Fibroblast of lung (primary cell): ENCODE data around the gene SAFB2. TPM values are rescaled to one million over a fixed set of nuclear protein-coding genes. Genes with fewer than 3 reads are reported as not detected.

ENCODE experiments used
- DNase-seq, 2 donors: peaks; one replicate each; pipeline versions ENCODE4 v3.0.0 to v3.0.0-alpha.2; 2010; ENCODE audit warnings: low read depth in 2 of 2
- H2AFZ ChIP-seq: 2 replicates; pipeline ENCODE4 v1.5.1; 2012; ENCODE audit warnings: low read length, control low read depth, inconsistent platforms
- H3K27ac ChIP-seq: 2 replicates; pipeline ENCODE4 v1.5.1; 2011; ENCODE audit warnings: low read length, control low read depth; ENCODE audit not compliant: insufficient read depth
- H3K27me3 ChIP-seq: 2 replicates; pipeline ENCODE4 v1.5.1; 2011; ENCODE audit warnings: mild to moderate bottlenecking, low read length; ENCODE audit not compliant: control insufficient read depth, insufficient read depth
- H3K36me3 ChIP-seq: 2 replicates; pipeline ENCODE4 v1.5.1; 2011; ENCODE audit warnings: low read length; ENCODE audit not compliant: control insufficient read depth, insufficient read depth
- H3K4me1 ChIP-seq: 2 replicates; pipeline ENCODE4 v1.5.1; 2011; ENCODE audit warnings: low read length; ENCODE audit not compliant: control insufficient read depth, insufficient read depth; ENCODE audit errors: extremely low read depth
- H3K4me2 ChIP-seq: 2 replicates; pipeline ENCODE4 v1.5.1; 2011; ENCODE audit warnings: low read length, control low read depth; ENCODE audit not compliant: insufficient read depth; ENCODE audit errors: extremely low read depth
- H3K4me3 ChIP-seq, 4 experiments: fragments of 200-600 bp in 1 of 4; sonication (generic) in 1 of 4; replicated peaks in 1 of 4; 2 replicates each; pipeline ENCODE4 v1.5.1; 2011 to 2016; ENCODE audit warnings: low read length in 4 of 4, low read depth in 3 of 4, mild to moderate bottlenecking in 3 of 4, control low read depth in 2 of 4, inconsistent platforms in 1 of 4, mixed read lengths in 1 of 4; ENCODE audit not compliant: insufficient read depth in 1 of 4; ENCODE audit errors: control extremely low read depth in 1 of 4
- H3K79me2 ChIP-seq: 2 replicates; pipeline ENCODE4 v1.5.1; 2012; ENCODE audit warnings: mild to moderate bottlenecking, low read length, inconsistent platforms; ENCODE audit not compliant: control insufficient read depth, insufficient read depth
- H3K9ac ChIP-seq: 2 replicates; pipeline ENCODE4 v1.5.1; 2011; ENCODE audit warnings: mild to moderate bottlenecking, low read length, control low read depth; ENCODE audit not compliant: insufficient read depth
- H3K9me3 ChIP-seq: 2 replicates; pipeline ENCODE4 v1.5.1; 2012; ENCODE audit warnings: low read depth, low read length; ENCODE audit not compliant: control insufficient read depth, insufficient read depth
- H4K20me1 ChIP-seq: 2 replicates; pipeline ENCODE4 v1.5.1; 2011; ENCODE audit warnings: low read length; ENCODE audit not compliant: control insufficient read depth, insufficient read depth; ENCODE audit errors: extremely low read depth
- CTCF ChIP-seq, 2 donors: IDR thresholded peaks in 1 of 2; conservative IDR thresholded peaks in 1 of 2; 1 replicate in 1 of 2; 2 replicates in 1 of 2; pipeline ENCODE4 v1.5.1; 2011 to 2012; ENCODE audit warnings: low read length in 2 of 2, control low read depth in 1 of 2, inconsistent platforms in 1 of 2, low read depth in 1 of 2, mild to moderate bottlenecking in 1 of 2
- EZH2 ChIP-seq: IDR thresholded peaks from 2 replicates; pipeline ENCODE4 v1.5.1; 2012; ENCODE audit warnings: low read length, control low read depth, mild to moderate bottlenecking; ENCODE audit errors: missing control alignments
- polyA plus RNA-seq, 2 donors: library from polyadenylated mRNA; depleted of rRNA in 1 of 2; stranded (reverse) in 1 of 2; unstranded in 1 of 2; fragments of >200 nt; gene quantifications; 2 replicates each; pipeline ENCODE4 v1.2.1, GENCODE V29; 2011 to 2012; ENCODE audit warnings: missing spikeins in 1 of 2
- total RNA-seq: library from RNA; depleted of rRNA; stranded (reverse); fragments of >200 nt; gene quantifications from 2 replicates; pipeline ENCODE4 v1.2.1, GENCODE V29; 2014

The SAFB2 gene
- total and polyA plus RNA-seq, 2 donors (not counting 1 experiment from before 2014, with no cell fraction given) = 16.9 to 35.8 TPM

GRCh38 chr19:5560156-5560555 is 62.4 kb downstream of the SAFB2 start:
- no peak overlapping the region for H3K4me2 ChIP-seq
- H4K20me1 ChIP-seq = no peaks in the 10 kb centered on the region
- no peak for TF ChIP-seq EZH2
- TF ChIP-seq CTCF (conservative IDR thresholded peaks at IDR 0.05 in 1 of 2, IDR thresholded peaks at IDR 0.05 in 1 of 2; ENCODE audit: low read depth in 1 of 2, low read length in 2 of 2) = no peak
- no peak overlapping the region for H2AFZ ChIP-seq
- H3K27ac ChIP-seq = no peak overlapping the region
- no peaks in the 10 kb centered on the region for H3K4me1 ChIP-seq
- no peak for DNase-seq
- peaks cover 2% of the 10 kb centered on the region for H3K27me3 ChIP-seq
- no peaks in the 10 kb centered on the region for H3K9me3 ChIP-seq
- H3K79me2 ChIP-seq = no peaks in the 10 kb centered on the region
- H3K36me3 ChIP-seq = no peaks in the 10 kb centered on the region
- H3K4me3 ChIP-seq = no peak overlapping the region
- H3K9ac ChIP-seq = no peak overlapping the region

GRCh38 chr19:5559804-5560133 is 62.8 kb downstream of the SAFB2 start:
- no peaks in the 10 kb centered on the region for H3K79me2 ChIP-seq
- no peak for DNase-seq
- no peak overlapping the region for H3K4me3 ChIP-seq
- H3K36me3 ChIP-seq = no peaks in the 10 kb centered on the region
- H3K9ac ChIP-seq = no peak overlapping the region
- H4K20me1 ChIP-seq = no peaks in the 10 kb centered on the region
- no peaks in the 10 kb centered on the region for H3K4me1 ChIP-seq
- peaks cover 2% of the 10 kb centered on the region for H3K27me3 ChIP-seq
- TF ChIP-seq EZH2 (no peak), CTCF (conservative IDR thresholded peaks at IDR 0.05 in 1 of 2, IDR thresholded peaks at IDR 0.05 in 1 of 2; ENCODE audit: low read depth in 1 of 2, low read length in 2 of 2) (no peak)
- no peak overlapping the region for H2AFZ ChIP-seq
- H3K4me2 ChIP-seq = no peak overlapping the region
- H3K27ac ChIP-seq = no peak overlapping the region
- H3K9me3 ChIP-seq = no peaks in the 10 kb centered on the region

- no peak overlapping the region for H3K27ac ChIP-seq
- H3K4me2 ChIP-seq = no peak overlapping the region
- DNase-seq = no peak
- H3K9me3 ChIP-seq = no peaks in the 10 kb centered on the region
- no peak overlapping the region for H3K4me3 ChIP-seq
- no peaks in the 10 kb centered on the region for H4K20me1 ChIP-seq
- no peak overlapping the region for H2AFZ ChIP-seq
- no peaks in the 10 kb centered on the region for H3K4me1 ChIP-seq
- TF ChIP-seq CTCF (conservative IDR thresholded peaks at IDR 0.05 in 1 of 2, IDR thresholded peaks at IDR 0.05 in 1 of 2; ENCODE audit: low read depth in 1 of 2, low read length in 2 of 2) (no peak), EZH2 (no peak)
- H3K79me2 ChIP-seq = no peaks in the 10 kb centered on the region
- no peak overlapping the region for H3K9ac ChIP-seq
- H3K27me3 ChIP-seq = peaks cover 2% of the 10 kb centered on the region
- no peaks in the 10 kb centered on the region for H3K36me3 ChIP-seq
Observed at GRCh38 chr19:5558101-5558621, 64.4 kb downstream of the SAFB2 start.
